MM.1S (cell line): Measurements from ENCODE around the gene CCDC107.

ENCODE experiments used
- CTCF ChIP-seq: fragments of 300-600 bp; sonication (generic); IDR thresholded peaks from 2 replicates; pipeline ENCODE4 v1.5.1; 2016; ENCODE audit warnings: antibody characterized with exemption, low read length, mixed read lengths
- EZH2 ChIP-seq: fragments of 300-600 bp; sonication (generic); optimal IDR thresholded peaks from 2 replicates; pipeline ENCODE3; 2017; ENCODE audit warnings: low read depth, mild to moderate bottlenecking, antibody characterized with exemption, low read length, mixed read lengths

GRCh38 chr9:35691757-35692301, 33.7 kb downstream of the CCDC107 start:
- TF ChIP-seq EZH2: no peak
- TF ChIP-seq CTCF: no peak
